PC-9 (cell line): ENCODE measurements around the gene PLCD3.

Source experiments
- CTCF ChIP-seq: fragments of 200-600 bp; sonication (generic); conservative IDR thresholded peaks from 2 replicates; pipeline ENCODE4 v1.6.1; 2017; ENCODE audit warnings: mixed run types, antibody characterized with exemption, mild to moderate bottlenecking, moderate library complexity
- EZH2 ChIP-seq: fragments of 200-600 bp; sonication (generic); IDR thresholded peaks from 2 replicates; pipeline ENCODE4 v1.8.0; 2017; ENCODE audit warnings: antibody characterized with exemption, low read depth

GRCh38 chr17:45086865-45087503 is 45.3 kb downstream of the PLCD3 start:
- TF ChIP-seq CTCF (no peak), EZH2 (no peak)
